HEK293 (cell line): Measurements from ENCODE around the gene TMEM208.

Source experiments
- CTCF ChIA-PET: fragments of 350-600 bp; formaldehyde crosslinking; extraction: SDS; loops from one replicate; lab custom pipeline; 2021; ENCODE audit warnings: antibody characterized with exemption; lab: Yijun Ruan, JAX
- POLR2A ChIA-PET: fragments of 300-600 bp; formaldehyde crosslinking; extraction: SDS; loops from one replicate; lab custom pipeline; 2020; ENCODE audit warnings: antibody characterized with exemption, inconsistent platforms; lab: Yijun Ruan, JAX
- H3K27ac ChIP-seq: fragments of 200-500 bp; sonication (Bioruptor generic); 2 replicates; pipeline ENCODE4 v1.5.1; 2014; ENCODE audit warnings: low read depth, low read length, control low read depth, inconsistent platforms; ENCODE audit errors: extremely low read depth
- H3K36me3 ChIP-seq, 2 experiments: fragments of 200-500 bp in 1 of 2; sonication (Bioruptor generic) in 1 of 2; 1 replicate in 1 of 2; 2 replicates in 1 of 2; pipeline ENCODE4 v1.5.1; 2014 to 2017; ENCODE audit warnings: inconsistent platforms in 2 of 2, low read length in 2 of 2; ENCODE audit not compliant: control insufficient read depth in 2 of 2, insufficient read depth in 1 of 2
- H3K4me1 ChIP-seq: fragments of 200-500 bp; sonication (Bioruptor generic); 2 replicates; pipeline ENCODE4 v1.5.1; 2014; ENCODE audit warnings: mild to moderate bottlenecking, low read length, inconsistent platforms; ENCODE audit not compliant: control insufficient read depth, insufficient read depth
- H3K4me3 ChIP-seq: 2 replicates; pipeline ENCODE4 v1.5.1; 2011; ENCODE audit warnings: low read depth, mild to moderate bottlenecking, control low read depth, low read length, moderate library complexity
- H3K9me3 ChIP-seq: fragments of 200-500 bp; sonication (Bioruptor generic); 2 replicates; pipeline ENCODE4 v1.5.1; 2014; ENCODE audit warnings: low read depth, low read length, inconsistent platforms; ENCODE audit not compliant: control insufficient read depth, insufficient read depth
- EGR2 ChIP-seq: fragments of 450-650 bp; formaldehyde crosslinking; IDR thresholded peaks from 2 replicates; pipeline ENCODE4 v1.5.1; 2016; ENCODE audit warnings: low read depth, missing biosample characterization, missing genetic modification characterization
- GLI4 ChIP-seq: fragments of 450-650 bp; formaldehyde crosslinking; IDR thresholded peaks from 2 replicates; pipeline ENCODE4 v1.5.1; 2016; ENCODE audit warnings: missing biosample characterization, missing genetic modification characterization
- HOXD13 ChIP-seq: sonication (generic); formaldehyde crosslinking; IDR thresholded peaks from 2 replicates; pipeline ENCODE4 v1.8.0; 2022; ENCODE audit warnings: missing genetic modification reagents, borderline replicate concordance
- MZF1 ChIP-seq: fragments of 450-650 bp; formaldehyde crosslinking; IDR thresholded peaks from 2 replicates; pipeline ENCODE4 v1.5.1; 2017; ENCODE audit warnings: missing biosample characterization, missing genetic modification characterization, borderline replicate concordance
- RBAK ChIP-seq: fragments of 450-650 bp; formaldehyde crosslinking; IDR thresholded peaks from 2 replicates; pipeline ENCODE4 v1.5.1; 2016; ENCODE audit warnings: missing biosample characterization, missing genetic modification characterization
- SALL2 ChIP-seq: fragments of 450-650 bp; formaldehyde crosslinking; IDR thresholded peaks from 2 replicates; pipeline ENCODE4 v1.5.0; 2017; ENCODE audit warnings: missing biosample characterization, mild to moderate bottlenecking, missing genetic modification characterization, borderline replicate concordance
- SP7 ChIP-seq: fragments of 450-650 bp; formaldehyde crosslinking; IDR thresholded peaks from 2 replicates; pipeline ENCODE4 v1.5.1; 2016; ENCODE audit warnings: missing biosample characterization, missing genetic modification characterization
- TCF7L2 ChIP-seq: IDR thresholded peaks from 2 replicates; pipeline ENCODE4 v1.6.1; 2011; ENCODE audit warnings: low read depth, mild to moderate bottlenecking, inconsistent platforms, low read length, moderate library complexity, borderline replicate concordance
- ZBTB20 ChIP-seq: fragments of 450-650 bp; formaldehyde crosslinking; IDR thresholded peaks from 2 replicates; pipeline ENCODE4 v1.5.1; 2016; ENCODE audit warnings: missing biosample characterization, missing genetic modification characterization
- ZNF146 ChIP-seq: fragments of 450-650 bp; formaldehyde crosslinking; IDR thresholded peaks from 2 replicates; pipeline ENCODE4 v1.5.1; 2016; ENCODE audit warnings: missing biosample characterization, missing genetic modification characterization
- ZNF202 ChIP-seq: fragments of 450-650 bp; formaldehyde crosslinking; IDR thresholded peaks from 2 replicates; pipeline ENCODE4 v1.5.1; 2016; ENCODE audit warnings: missing biosample characterization, missing genetic modification characterization, borderline replicate concordance
- ZNF23 ChIP-seq: fragments of 450-650 bp; formaldehyde crosslinking; IDR thresholded peaks from 2 replicates; pipeline ENCODE4 v1.5.1; 2016; ENCODE audit warnings: missing biosample characterization, missing genetic modification characterization, borderline replicate concordance
- ZNF274 ChIP-seq, 2 experiments: fragments of 200-500 bp in 1 of 2; fragments of 450-650 bp in 1 of 2; sonication (Bioruptor generic) in 1 of 2; formaldehyde crosslinking in 1 of 2; IDR thresholded peaks; 2 replicates each; pipeline versions ENCODE4 v1.5.1 to v1.6.1; 2014 to 2016; ENCODE audit warnings: borderline replicate concordance in 1 of 2, inconsistent platforms in 1 of 2, low read length in 1 of 2, missing biosample characterization in 1 of 2, missing genetic modification characterization in 1 of 2
- ZNF302 ChIP-seq: fragments of 450-650 bp; formaldehyde crosslinking; IDR thresholded peaks from 2 replicates; pipeline ENCODE4 v1.5.1; 2016; ENCODE audit warnings: missing biosample characterization, missing genetic modification characterization, low read depth
- ZNF350 ChIP-seq: fragments of 450-650 bp; formaldehyde crosslinking; IDR thresholded peaks from 2 replicates; pipeline ENCODE4 v1.5.0; 2017; ENCODE audit warnings: missing biosample characterization, mild to moderate bottlenecking, missing genetic modification characterization
- ZNF433 ChIP-seq: fragments of 450-650 bp; formaldehyde crosslinking; IDR thresholded peaks from 2 replicates; pipeline ENCODE4 v1.5.1; 2016; ENCODE audit warnings: missing biosample characterization, missing genetic modification characterization, low read depth
- ZNF544 ChIP-seq: fragments of 450-650 bp; formaldehyde crosslinking; IDR thresholded peaks from 2 replicates; pipeline ENCODE4 v1.5.0; 2017; ENCODE audit warnings: missing biosample characterization, missing genetic modification characterization
- ZNF571 ChIP-seq: fragments of 450-650 bp; formaldehyde crosslinking; IDR thresholded peaks from 2 replicates; pipeline ENCODE4 v1.5.0; 2017; ENCODE audit warnings: missing biosample characterization, missing genetic modification characterization
- TF ChIP-seq, protein P1 (sequence below): fragments of 450-650 bp; formaldehyde crosslinking; IDR thresholded peaks from 2 replicates; pipeline ENCODE4 v1.5.1; 2016; ENCODE audit warnings: missing biosample characterization, missing genetic modification characterization
- TF ChIP-seq, protein P2 (sequence below): sonication (generic); formaldehyde crosslinking; IDR thresholded peaks from 2 replicates; pipeline ENCODE4 v1.8.1; 2022; ENCODE audit warnings: mild to moderate bottlenecking, moderate library complexity, missing genetic modification reagents
- TF ChIP-seq, protein P3 (sequence below): fragments of 450-650 bp; formaldehyde crosslinking; IDR thresholded peaks from 2 replicates; pipeline ENCODE4 v1.5.1; 2016; ENCODE audit warnings: missing biosample characterization, missing genetic modification characterization, low read depth
- TF ChIP-seq, protein P4 (sequence below): fragments of 450-650 bp; formaldehyde crosslinking; IDR thresholded peaks from 2 replicates; pipeline ENCODE4 v1.5.1; 2016; ENCODE audit warnings: missing biosample characterization, missing genetic modification characterization

TMEM208 gene

DNA sequence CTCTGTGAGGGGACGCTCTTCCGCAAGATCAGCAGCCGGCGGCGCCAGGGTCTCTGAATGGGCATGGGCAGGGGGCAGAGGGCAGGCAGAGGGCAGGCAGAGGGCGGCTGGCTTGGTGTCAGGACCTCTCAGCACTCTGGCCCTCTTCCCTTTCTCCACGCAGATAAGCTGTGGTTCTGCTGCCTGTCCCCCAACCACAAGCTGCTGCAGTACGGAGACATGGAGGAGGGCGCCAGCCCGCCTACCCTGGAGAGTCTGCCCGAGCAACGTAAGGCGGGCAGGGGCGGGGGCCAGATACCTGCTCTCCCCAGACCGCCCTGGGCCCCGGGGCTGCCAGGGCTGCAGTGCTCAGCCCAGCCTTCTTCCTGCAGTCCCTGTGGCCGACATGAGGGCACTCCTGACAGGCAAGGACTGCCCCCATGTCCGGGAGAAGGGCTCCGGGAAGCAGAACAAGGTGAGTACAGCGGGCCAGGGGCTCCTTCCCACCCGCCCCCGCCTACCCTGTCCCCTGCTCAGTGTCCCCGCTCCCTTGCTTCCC is 23.9 kb upstream of the TMEM208 start:
- Histone ChIP-seq H3K36me3 (peaks cover 0 to 65% of the 10 kb centered on the region in 2 experiments; a peak in 1 of 3 replicates), H3K4me1 (no peaks in the 10 kb centered on the region), H3K4me3 (no peak overlapping the region), H3K27ac (no peak overlapping the region), H3K9me3 (no peaks in the 10 kb centered on the region)
- CTCF ChIA-PET = no interaction called here
- POLR2A ChIA-PET = interaction anchor here (1.2 kb wide), 1 partner anchor 22 kb away, joined by 6 read pairs; no protein-coding TSS in a partner anchor
- no peak for TF ChIP-seq SALL2 (tag by site-specific recombination)
- TF ChIP-seq, protein P1, sequence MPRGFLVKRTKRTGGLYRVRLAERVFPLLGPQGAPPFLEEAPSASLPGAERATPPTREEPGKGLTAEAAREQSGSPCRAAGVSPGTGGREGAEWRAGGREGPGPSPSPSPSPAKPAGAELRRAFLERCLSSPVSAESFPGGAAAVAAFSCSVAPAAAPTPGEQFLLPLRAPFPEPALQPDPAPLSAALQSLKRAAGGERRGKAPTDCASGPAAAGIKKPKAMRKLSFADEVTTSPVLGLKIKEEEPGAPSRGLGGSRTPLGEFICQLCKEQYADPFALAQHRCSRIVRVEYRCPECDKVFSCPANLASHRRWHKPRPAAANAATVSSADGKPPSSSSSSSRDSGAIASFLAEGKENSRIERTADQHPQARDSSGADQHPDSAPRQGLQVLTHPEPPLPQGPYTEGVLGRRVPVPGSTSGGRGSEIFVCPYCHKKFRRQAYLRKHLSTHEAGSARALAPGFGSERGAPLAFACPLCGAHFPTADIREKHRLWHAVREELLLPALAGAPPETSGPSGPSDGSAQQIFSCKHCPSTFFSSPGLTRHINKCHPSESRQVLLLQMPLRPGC (tag by site-specific recombination) = no peak

DNA sequence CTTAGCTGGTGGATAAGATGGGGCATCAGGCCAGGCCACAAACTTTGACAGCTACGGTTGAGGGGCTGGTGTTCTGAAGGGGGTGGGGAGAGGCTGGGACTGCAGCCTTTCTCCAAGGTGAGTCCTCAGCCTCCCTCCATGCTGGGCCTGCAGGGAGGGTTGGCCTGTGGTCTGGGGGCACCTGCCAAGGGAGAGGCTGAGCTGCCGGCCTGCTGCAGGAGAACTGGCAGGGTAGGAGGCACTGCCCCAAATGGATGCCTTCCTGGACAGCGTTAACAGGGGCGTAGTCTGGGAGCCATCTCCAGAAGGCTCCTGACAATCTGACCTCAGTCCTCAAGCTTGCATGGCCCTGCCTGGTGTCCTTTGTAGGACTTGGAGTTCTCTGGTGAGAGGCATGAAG is 22.9 kb upstream of the TMEM208 start:
- TF ChIP-seq, protein P2, sequence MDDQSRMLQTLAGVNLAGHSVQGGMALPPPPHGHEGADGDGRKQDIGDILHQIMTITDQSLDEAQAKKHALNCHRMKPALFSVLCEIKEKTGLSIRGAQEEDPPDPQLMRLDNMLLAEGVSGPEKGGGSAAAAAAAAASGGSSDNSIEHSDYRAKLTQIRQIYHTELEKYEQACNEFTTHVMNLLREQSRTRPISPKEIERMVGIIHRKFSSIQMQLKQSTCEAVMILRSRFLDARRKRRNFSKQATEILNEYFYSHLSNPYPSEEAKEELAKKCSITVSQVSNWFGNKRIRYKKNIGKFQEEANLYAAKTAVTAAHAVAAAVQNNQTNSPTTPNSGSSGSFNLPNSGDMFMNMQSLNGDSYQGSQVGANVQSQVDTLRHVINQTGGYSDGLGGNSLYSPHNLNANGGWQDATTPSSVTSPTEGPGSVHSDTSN (CRISPR knock-in tag) = no peak
- no peak for TF ChIP-seq GLI4 (tag by site-specific recombination)
- TF ChIP-seq TCF7L2 = no peak
- TF ChIP-seq ZNF544 (tag by site-specific recombination) = no peak
- TF ChIP-seq ZNF350 (tag by site-specific recombination) = no peak
- no peak for TF ChIP-seq EGR2
- TF ChIP-seq ZNF146 = no peak
- no peak for TF ChIP-seq ZNF274 (IDR thresholded peaks at IDR 0.05; ENCODE audit: low read length)
- no peak for TF ChIP-seq ZNF274 (tag by site-specific recombination; IDR thresholded peaks at IDR 0.05; ENCODE audit: borderline replicate concordance)
- TF ChIP-seq SP7 (tag by site-specific recombination) = no peak
- no peak for TF ChIP-seq MZF1 (tag by site-specific recombination)
- TF ChIP-seq ZBTB20 (tag by site-specific recombination) = no peak
- TF ChIP-seq ZNF571 (tag by site-specific recombination) = no peak
- TF ChIP-seq ZNF433 (tag by site-specific recombination) = no peak
- TF ChIP-seq ZNF302 (tag by site-specific recombination) = no peak
- no peak for TF ChIP-seq ZNF23 (tag by site-specific recombination)
- no peak for TF ChIP-seq RBAK (tag by site-specific recombination)
- TF ChIP-seq ZNF202 = no peak
- TF ChIP-seq, protein P3, sequence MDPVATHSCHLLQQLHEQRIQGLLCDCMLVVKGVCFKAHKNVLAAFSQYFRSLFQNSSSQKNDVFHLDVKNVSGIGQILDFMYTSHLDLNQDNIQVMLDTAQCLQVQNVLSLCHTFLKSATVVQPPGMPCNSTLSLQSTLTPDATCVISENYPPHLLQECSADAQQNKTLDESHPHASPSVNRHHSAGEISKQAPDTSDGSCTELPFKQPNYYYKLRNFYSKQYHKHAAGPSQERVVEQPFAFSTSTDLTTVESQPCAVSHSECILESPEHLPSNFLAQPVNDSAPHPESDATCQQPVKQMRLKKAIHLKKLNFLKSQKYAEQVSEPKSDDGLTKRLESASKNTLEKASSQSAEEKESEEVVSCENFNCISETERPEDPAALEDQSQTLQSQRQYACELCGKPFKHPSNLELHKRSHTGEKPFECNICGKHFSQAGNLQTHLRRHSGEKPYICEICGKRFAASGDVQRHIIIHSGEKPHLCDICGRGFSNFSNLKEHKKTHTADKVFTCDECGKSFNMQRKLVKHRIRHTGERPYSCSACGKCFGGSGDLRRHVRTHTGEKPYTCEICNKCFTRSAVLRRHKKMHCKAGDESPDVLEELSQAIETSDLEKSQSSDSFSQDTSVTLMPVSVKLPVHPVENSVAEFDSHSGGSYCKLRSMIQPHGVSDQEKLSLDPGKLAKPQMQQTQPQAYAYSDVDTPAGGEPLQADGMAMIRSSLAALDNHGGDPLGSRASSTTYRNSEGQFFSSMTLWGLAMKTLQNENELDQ (tag by site-specific recombination) = no peak
- TF ChIP-seq HOXD13 (CRISPR knock-in tag) = no peak
- TF ChIP-seq, protein P4, sequence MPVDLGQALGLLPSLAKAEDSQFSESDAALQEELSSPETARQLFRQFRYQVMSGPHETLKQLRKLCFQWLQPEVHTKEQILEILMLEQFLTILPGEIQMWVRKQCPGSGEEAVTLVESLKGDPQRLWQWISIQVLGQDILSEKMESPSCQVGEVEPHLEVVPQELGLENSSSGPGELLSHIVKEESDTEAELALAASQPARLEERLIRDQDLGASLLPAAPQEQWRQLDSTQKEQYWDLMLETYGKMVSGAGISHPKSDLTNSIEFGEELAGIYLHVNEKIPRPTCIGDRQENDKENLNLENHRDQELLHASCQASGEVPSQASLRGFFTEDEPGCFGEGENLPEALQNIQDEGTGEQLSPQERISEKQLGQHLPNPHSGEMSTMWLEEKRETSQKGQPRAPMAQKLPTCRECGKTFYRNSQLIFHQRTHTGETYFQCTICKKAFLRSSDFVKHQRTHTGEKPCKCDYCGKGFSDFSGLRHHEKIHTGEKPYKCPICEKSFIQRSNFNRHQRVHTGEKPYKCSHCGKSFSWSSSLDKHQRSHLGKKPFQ (tag by site-specific recombination) = no peak
- TF ChIP-seq, all 188 proteins: peak for 0
- Histone ChIP-seq H3K4me3 (no peak overlapping the region), H3K9me3 (no peaks in the 10 kb centered on the region), H3K4me1 (no peaks in the 10 kb centered on the region), H3K27ac (no peak overlapping the region), H3K36me3 (peaks cover 0 to 56% of the 10 kb centered on the region in 2 experiments; a peak in 1 of 3 replicates)
- CTCF ChIA-PET = interaction anchor here (0.8 kb wide), 1 partner anchor 308 kb away, joined by 3 read pairs; no protein-coding TSS in a partner anchor
- POLR2A ChIA-PET = interaction anchor here (1.3 kb wide), 1 partner anchor 10 kb away, joined by 3 read pairs; no protein-coding TSS in a partner anchor
